ENCODE results near the gene CCDC142. TPM values are rescaled to one million over a fixed set of nuclear protein-coding genes. Genes with fewer than 3 reads are reported as not detected.

CCDC142 gene
- total and polyA plus RNA-seq, 9 of the 15 experiments (the other 6 are each of a cell fraction or from before 2014, with no cell fraction given) = 0.55 to 11.7 (median 7.2) TPM

- TF ChIP-seq SMARCB1 (IDR thresholded peaks at IDR 0.05; ENCODE audit: insufficient read length, low read depth) (no peak), ZNF384 (IDR thresholded peaks at IDR 0.05; ENCODE audit: low read depth, low read length) (no peak), SAP30 (IDR thresholded peaks at IDR 0.05; ENCODE audit: borderline replicate concordance, insufficient read depth, low read depth, low read length, poor library complexity, severe bottlenecking) (no peak), HBP1 (CRISPR knock-in tag; IDR thresholded peaks at IDR 0.05) (no peak), HLTF (IDR thresholded peaks at IDR 0.05) (no peak; the same call in 1 of the 2 replicates), ZNF318 (IDR thresholded peaks at IDR 0.05; ENCODE audit: borderline replicate concordance in 1 of 2, low read depth in 1 of 2) (no peak), PHF8 (IDR thresholded peaks at IDR 0.05; ENCODE audit: borderline replicate concordance, low read length) (peak; percentile 63; the same call in 1 of the 2 replicates), ZFP30 (CRISPR knock-in tag; IDR thresholded peaks at IDR 0.05; ENCODE audit: borderline replicate concordance) (no peak), C11orf30 (IDR thresholded peaks at IDR 0.05; ENCODE audit: low read depth) (peak; percentile 98), NFE2 (IDR thresholded peaks at IDR 0.05; ENCODE audit: low read depth) (0 out of 2 replicates have a peak, but pooled peaks have one; percentile 35), RB1 (IDR thresholded peaks at IDR 0.05; ENCODE audit: low read depth) (peak; percentile 61), NCOR1 (IDR thresholded peaks at IDR 0.05) (peak; percentile 78), ZNF778 (CRISPR knock-in tag; IDR thresholded peaks at IDR 0.05) (no peak), SIX5 (IDR thresholded peaks at IDR 0.05; ENCODE audit: borderline replicate concordance in 1 of 2, insufficient read depth in 1 of 2, low read depth in 1 of 2, low read length in 2 of 2) (peak; percentile 48 to 60; a peak in 3 of 4 replicates), POLR3A (IDR thresholded peaks at IDR 0.05; ENCODE audit: borderline replicate concordance, extremely low read depth, insufficient read depth, insufficient read length) (no peak), XRCC3 (IDR thresholded peaks at IDR 0.05) (no peak), ZNF175 (CRISPR knock-in tag; IDR thresholded peaks at IDR 0.05; ENCODE audit: low read depth) (no peak), CREM (IDR thresholded peaks at IDR 0.05; ENCODE audit: low read depth) (peak; percentile 71)
Observed at GRCh38 chr2:74482801-74483674, at the start of gene CCDC142, which contains the start of gene TTC31 (continued).

Data from K562 (cell line).